HCT116 (cell line): ENCODE results near the gene KRT86. TPM values are rescaled to one million over a fixed set of nuclear protein-coding genes. Genes with fewer than 3 reads are reported as not detected.

Source experiments
- ATAC-seq: fragments of 200-7000 bp; cut with Tn5 transposase; 2 replicates; pipeline ENCODE4 v1.9.1; 2020; ENCODE audit warnings: mild to moderate bottlenecking, moderate library complexity
- BruUV-seq: library from RNA; stranded (reverse); fragments of 400-500 nt; replicated peaks from 2 replicates; lab custom pipeline; 2021; lab: Mats Ljungman, UMichigan
- CTCF ChIA-PET: fragments of 300-600 bp; sonication (Branson Sonifier 250); formaldehyde crosslinking; loops from one replicate; lab custom pipeline; 2021; ENCODE audit warnings: antibody characterized with exemption; lab: Charles Lee
- POLR2A ChIA-PET: fragments of 300-600, 350-600 bp; sonication (Branson Sonifier 250); formaldehyde crosslinking; loops from one replicate; lab custom pipeline; 2021; ENCODE audit warnings: antibody characterized with exemption; lab: Charles Lee
- RAD21 ChIA-PET, 2 experiments: fragments of 300-600 bp; sonication (Branson Sonifier 250); formaldehyde crosslinking; loops; one replicate each; lab custom pipeline; 2023; ENCODE audit warnings: low total read pairs in 2 of 2; ENCODE audit not compliant: uncharacterized antibody in 2 of 2, unreplicated experiment in 2 of 2, low non-redundant PET in 1 of 2; lab: Charles Lee
- DNase-seq: peaks from one replicate; pipeline ENCODE4 v3.0.0-alpha.2; 2010; ENCODE audit warnings: low read depth, low spot score
- H2AFZ ChIP-seq: fragments of 200-600 bp; shearing (Covaris generic), sonication (generic); 2 replicates; pipeline ENCODE4 v1.6.1; 2017; ENCODE audit warnings: low read depth, mixed run types, mixed read lengths, antibody characterized with exemption, low read length; ENCODE audit not compliant: poor library complexity, severe bottlenecking
- H3K27ac ChIP-seq: 2 replicates; pipeline ENCODE4 v1.5.1; 2012; ENCODE audit warnings: low read depth, low read length
- H3K27me3 ChIP-seq: fragments of 200-600 bp; sonication (generic); 2 replicates; pipeline ENCODE4 v1.6.1; 2016; ENCODE audit warnings: mixed run types, low read length, mixed read lengths; ENCODE audit not compliant: insufficient read depth
- H3K36me3 ChIP-seq, 2 experiments: fragments of 200-500 bp in 1 of 2; fragments of 200-600 bp in 1 of 2; sonication (Bioruptor generic) in 1 of 2; sonication (generic) in 1 of 2; 2 replicates each; pipeline versions ENCODE4 v1.5.1 to v1.6.1; 2014 to 2016; ENCODE audit warnings: low read length in 2 of 2, inconsistent platforms in 1 of 2, mixed read lengths in 1 of 2, mixed run types in 1 of 2; ENCODE audit not compliant: insufficient read depth in 2 of 2, control insufficient read depth in 1 of 2
- H3K4me1 ChIP-seq, 2 experiments: fragments of 200-600 bp in 1 of 2; sonication (generic) in 1 of 2; 2 replicates each; pipeline versions ENCODE4 v1.5.1 to v1.6.1; 2012 to 2017; ENCODE audit warnings: low read length in 2 of 2, inconsistent platforms in 1 of 2, mild to moderate bottlenecking in 1 of 2, mixed read lengths in 1 of 2, mixed run types in 1 of 2, moderate library complexity in 1 of 2; ENCODE audit not compliant: insufficient read depth in 2 of 2, control insufficient read depth in 1 of 2
- H3K4me2 ChIP-seq: fragments of 200-600 bp; sonication (generic); 2 replicates; pipeline ENCODE4 v1.6.1; 2017; ENCODE audit warnings: mixed run types, low read length, mixed read lengths
- H3K4me3 ChIP-seq, 2 experiments: fragments of 200-600 bp in 1 of 2; sonication (generic) in 1 of 2; replicated peaks in 1 of 2; 2 replicates each; pipeline ENCODE4 v1.5.1; 2011 to 2016; ENCODE audit warnings: low read length in 2 of 2, control low read depth in 1 of 2, low read depth in 1 of 2, mild to moderate bottlenecking in 1 of 2, mixed read lengths in 1 of 2, mixed run types in 1 of 2
- H3K79me2 ChIP-seq: fragments of 200-600 bp; sonication (generic); 2 replicates; pipeline ENCODE4 v1.6.1; 2017; ENCODE audit warnings: mild to moderate bottlenecking, mixed run types, low read length, moderate library complexity, mixed read lengths; ENCODE audit not compliant: insufficient read depth
- H3K9ac ChIP-seq: fragments of 200-600 bp; sonication (generic); 2 replicates; pipeline ENCODE4 v1.6.1; 2016; ENCODE audit warnings: low read length, mixed read lengths
- H3K9me2 ChIP-seq: fragments of 200-600 bp; sonication (generic), shearing (Covaris generic); 2 replicates; pipeline ENCODE4 v1.6.1; 2017; ENCODE audit warnings: mixed run types, mild to moderate bottlenecking, moderate library complexity; ENCODE audit not compliant: insufficient read depth
- H3K9me3 ChIP-seq, 2 experiments: fragments of 200-500 bp in 1 of 2; fragments of 200-600 bp in 1 of 2; sonication (Bioruptor generic) in 1 of 2; sonication (generic) in 1 of 2; 2 replicates each; pipeline ENCODE4 v1.6.1; 2014 to 2017; ENCODE audit warnings: low read length in 2 of 2, mixed read lengths in 2 of 2, inconsistent platforms in 1 of 2, low read depth in 1 of 2, mild to moderate bottlenecking in 1 of 2, mixed run types in 1 of 2, moderate library complexity in 1 of 2; ENCODE audit not compliant: control insufficient read depth in 1 of 2, insufficient read depth in 1 of 2
- H4K20me1 ChIP-seq: fragments of 200-600 bp; sonication (generic), shearing (Covaris generic); 2 replicates; pipeline ENCODE4 v1.6.1; 2017; ENCODE audit warnings: mixed run types, mild to moderate bottlenecking, moderate library complexity; ENCODE audit not compliant: insufficient read depth
- CBX3 ChIP-seq: IDR thresholded peaks from 2 replicates; pipeline ENCODE4 v1.6.1; 2012; ENCODE audit warnings: low read depth
- CEBPB ChIP-seq: IDR thresholded peaks from 2 replicates; pipeline ENCODE4 v1.6.1; 2012; ENCODE audit warnings: low read depth
- EGR1 ChIP-seq: IDR thresholded peaks from 2 replicates; pipeline ENCODE4 v1.6.1; 2012; ENCODE audit warnings: low read depth
- ELF1 ChIP-seq: IDR thresholded peaks from 2 replicates; pipeline ENCODE4 v1.6.1; 2012; ENCODE audit warnings: low read depth, borderline replicate concordance
- EZH2 ChIP-seq: fragments of 200-600 bp; sonication (generic); IDR thresholded peaks from 2 replicates; pipeline ENCODE4 v1.6.1; 2017; ENCODE audit warnings: antibody characterized with exemption, mixed run types
- FOSL1 ChIP-seq: IDR thresholded peaks from 2 replicates; pipeline ENCODE4 v1.6.1; 2012; ENCODE audit warnings: low read depth
- POLR2A ChIP-seq: IDR thresholded peaks from 2 replicates; pipeline ENCODE4 v1.7.0; 2011; ENCODE audit warnings: borderline replicate concordance; ENCODE audit not compliant: insufficient read depth, insufficient read length; ENCODE audit errors: extremely low read depth
- SP1 ChIP-seq: IDR thresholded peaks from 2 replicates; pipeline ENCODE4 v1.6.1; 2012; ENCODE audit warnings: low read depth
- YY1 ChIP-seq: IDR thresholded peaks from 2 replicates; pipeline ENCODE4 v1.6.1; 2011; ENCODE audit warnings: low read length, low read depth, moderate library complexity, mild to moderate bottlenecking; ENCODE audit not compliant: insufficient replicate concordance; ENCODE audit errors: extremely low read depth
- intact Hi-C: fragments of 100-400 bp; cut with micrococcal nuclease; formaldehyde crosslinking; loops from 2 replicates; pipeline ENCODE4 v1.10.0; 2022
- total RNA-seq: library from RNA; stranded (reverse); gene quantifications from one replicate; pipeline ENCODE4 v1.2.1, GENCODE V29; 2021; ENCODE audit not compliant: unreplicated experiment
- TF ChIP-seq, protein P1 (sequence below): IDR thresholded peaks from 2 replicates; pipeline ENCODE4 v1.6.1; 2011; ENCODE audit warnings: mild to moderate bottlenecking, low read length, moderate library complexity; ENCODE audit not compliant: insufficient replicate concordance; ENCODE audit errors: extremely low read depth
- TF ChIP-seq, protein P2 (sequence below): IDR thresholded peaks from 2 replicates; pipeline ENCODE4 v1.6.1; 2012
- TF ChIP-seq, protein P3 (sequence below), 3 experiments: fragments of 200-600 bp in 1 of 3; sonication (generic) in 1 of 3; IDR thresholded peaks in 2 of 3; conservative IDR thresholded peaks in 1 of 3; 2 replicates each; pipeline ENCODE4 v1.5.1; 2012 to 2017; ENCODE audit warnings: low read depth in 2 of 3, low read length in 2 of 3, antibody characterized with exemption in 1 of 3, borderline replicate concordance in 1 of 3, control low read depth in 1 of 3, mild to moderate bottlenecking in 1 of 3, mixed read lengths in 1 of 3, mixed run types in 1 of 3, moderate library complexity in 1 of 3; ENCODE audit not compliant: insufficient read depth in 1 of 3

The KRT86 gene
- total RNA-seq, 1 experiment from 2014 or later: 1.5 TPM

DNA sequence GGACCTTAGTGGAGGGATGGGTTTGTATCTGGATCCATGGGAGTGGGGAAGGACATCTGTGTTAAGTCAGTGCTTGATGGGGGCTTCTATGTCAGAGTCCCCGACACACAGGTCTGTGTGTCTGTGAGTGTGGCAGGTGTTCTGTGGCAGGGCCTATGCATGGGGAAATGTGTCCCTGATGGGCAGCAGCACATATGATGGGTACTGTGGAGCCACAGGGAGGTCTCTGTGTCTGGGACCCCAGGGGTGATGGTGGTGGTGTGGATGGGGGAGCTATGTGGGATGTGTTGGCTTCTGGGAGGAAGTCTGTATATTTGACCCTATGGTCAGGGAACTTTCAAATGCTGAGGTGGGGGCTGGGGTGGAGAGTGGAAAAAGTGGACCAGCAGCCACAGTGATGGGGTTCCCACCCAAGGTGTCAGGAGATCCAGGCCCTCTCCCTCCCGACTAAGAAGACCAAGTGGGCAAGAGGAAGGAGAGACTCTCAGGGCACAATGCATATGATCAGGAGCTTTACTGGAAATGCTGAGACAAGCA lies 24.9 kb upstream of the KRT86 start:
- DNase-seq: no peak
- H3K27me3 ChIP-seq: no peaks in the 10 kb centered on the region
- H3K9me2 ChIP-seq: no peaks in the 10 kb centered on the region
- intact Hi-C loops: no loop called here
- no peak overlapping the region for H3K4me2 ChIP-seq
- ChIA-PET RAD21 (no interaction called here), CTCF (interaction anchor here (2.0 kb wide), 1 partner anchor 30 kb away, joined by 6 read pairs; no protein-coding TSS in a partner anchor), POLR2A (no interaction called here)
- TF ChIP-seq ELF1 (no peak), EZH2 (no peak), CEBPB (no peak), POLR2A (no peak)
- H2AFZ ChIP-seq: no peak overlapping the region
- no peak overlapping the region for H3K27ac ChIP-seq
- H3K36me3 ChIP-seq: no peaks in the 10 kb centered on the region
- H3K9me3 ChIP-seq: no peaks in the 10 kb centered on the region
- no peak overlapping the region for H3K4me3 ChIP-seq
- no peak for ATAC-seq
- H3K79me2 ChIP-seq: no peaks in the 10 kb centered on the region
- BruUV-seq: no TSS peak
- H4K20me1 ChIP-seq: no peaks in the 10 kb centered on the region
- no peak overlapping the region for H3K9ac ChIP-seq
- peaks cover 45 to 63% of the 10 kb centered on the region in 2 experiments for H3K4me1 ChIP-seq

DNA sequence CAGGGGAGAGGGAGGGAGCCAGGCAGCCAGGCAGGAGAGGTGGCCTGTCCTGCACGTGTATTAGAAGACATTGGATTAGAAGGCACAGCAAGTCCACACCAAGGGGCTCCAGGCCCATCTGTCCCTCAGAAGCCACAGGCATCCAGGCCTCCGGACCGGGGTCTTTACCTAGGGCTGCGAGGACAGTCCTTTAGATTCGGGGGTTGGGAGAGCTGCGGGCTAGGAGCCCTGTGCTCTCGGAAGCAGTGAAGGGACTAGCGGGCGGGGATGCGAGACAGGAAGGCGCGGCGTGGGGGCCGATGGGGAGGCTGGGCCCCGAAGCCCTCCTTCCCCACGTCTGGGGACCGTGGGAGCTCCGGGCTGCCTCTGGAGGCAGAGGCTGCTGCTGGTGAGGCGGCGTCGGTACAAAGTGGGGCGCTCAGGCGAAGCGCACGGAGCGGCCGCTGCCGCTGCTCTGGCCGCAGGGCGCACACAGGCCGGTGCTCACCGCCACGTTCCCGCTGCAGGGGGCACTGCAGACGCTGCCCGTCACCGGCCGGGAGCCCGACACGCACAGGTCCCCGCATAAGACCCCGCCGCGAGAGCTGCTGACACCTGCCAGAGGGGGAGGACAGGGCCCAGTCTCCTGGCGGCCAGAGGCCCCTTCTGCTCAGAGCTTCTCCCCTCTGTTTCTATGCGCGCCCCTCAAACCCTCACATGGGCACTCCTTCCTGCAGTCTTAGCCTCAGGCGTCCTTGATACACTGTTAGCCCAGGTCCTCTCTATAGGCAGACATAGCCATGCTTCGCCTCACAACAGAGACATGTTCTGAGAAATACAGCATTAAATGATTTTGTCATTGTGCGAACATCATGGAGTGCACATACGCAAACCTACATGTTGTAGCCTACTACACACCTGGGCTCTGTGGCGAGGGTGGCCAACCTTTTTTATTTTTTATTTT lies 24.1 kb upstream of the KRT86 start:
- TF ChIP-seq ELF1 (no peak), POLR2A (no peak), EGR1 (no peak), SP1 (no peak), YY1 (no peak), CEBPB (no peak), FOSL1 (no peak), CBX3 (no peak)
- TF ChIP-seq, protein P1, sequence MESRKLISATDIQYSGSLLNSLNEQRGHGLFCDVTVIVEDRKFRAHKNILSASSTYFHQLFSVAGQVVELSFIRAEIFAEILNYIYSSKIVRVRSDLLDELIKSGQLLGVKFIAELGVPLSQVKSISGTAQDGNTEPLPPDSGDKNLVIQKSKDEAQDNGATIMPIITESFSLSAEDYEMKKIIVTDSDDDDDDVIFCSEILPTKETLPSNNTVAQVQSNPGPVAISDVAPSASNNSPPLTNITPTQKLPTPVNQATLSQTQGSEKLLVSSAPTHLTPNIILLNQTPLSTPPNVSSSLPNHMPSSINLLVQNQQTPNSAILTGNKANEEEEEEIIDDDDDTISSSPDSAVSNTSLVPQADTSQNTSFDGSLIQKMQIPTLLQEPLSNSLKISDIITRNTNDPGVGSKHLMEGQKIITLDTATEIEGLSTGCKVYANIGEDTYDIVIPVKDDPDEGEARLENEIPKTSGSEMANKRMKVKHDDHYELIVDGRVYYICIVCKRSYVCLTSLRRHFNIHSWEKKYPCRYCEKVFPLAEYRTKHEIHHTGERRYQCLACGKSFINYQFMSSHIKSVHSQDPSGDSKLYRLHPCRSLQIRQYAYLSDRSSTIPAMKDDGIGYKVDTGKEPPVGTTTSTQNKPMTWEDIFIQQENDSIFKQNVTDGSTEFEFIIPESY: no peak
- TF ChIP-seq, protein P2, sequence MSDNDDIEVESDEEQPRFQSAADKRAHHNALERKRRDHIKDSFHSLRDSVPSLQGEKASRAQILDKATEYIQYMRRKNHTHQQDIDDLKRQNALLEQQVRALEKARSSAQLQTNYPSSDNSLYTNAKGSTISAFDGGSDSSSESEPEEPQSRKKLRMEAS: no peak
- TF ChIP-seq, protein P3, sequence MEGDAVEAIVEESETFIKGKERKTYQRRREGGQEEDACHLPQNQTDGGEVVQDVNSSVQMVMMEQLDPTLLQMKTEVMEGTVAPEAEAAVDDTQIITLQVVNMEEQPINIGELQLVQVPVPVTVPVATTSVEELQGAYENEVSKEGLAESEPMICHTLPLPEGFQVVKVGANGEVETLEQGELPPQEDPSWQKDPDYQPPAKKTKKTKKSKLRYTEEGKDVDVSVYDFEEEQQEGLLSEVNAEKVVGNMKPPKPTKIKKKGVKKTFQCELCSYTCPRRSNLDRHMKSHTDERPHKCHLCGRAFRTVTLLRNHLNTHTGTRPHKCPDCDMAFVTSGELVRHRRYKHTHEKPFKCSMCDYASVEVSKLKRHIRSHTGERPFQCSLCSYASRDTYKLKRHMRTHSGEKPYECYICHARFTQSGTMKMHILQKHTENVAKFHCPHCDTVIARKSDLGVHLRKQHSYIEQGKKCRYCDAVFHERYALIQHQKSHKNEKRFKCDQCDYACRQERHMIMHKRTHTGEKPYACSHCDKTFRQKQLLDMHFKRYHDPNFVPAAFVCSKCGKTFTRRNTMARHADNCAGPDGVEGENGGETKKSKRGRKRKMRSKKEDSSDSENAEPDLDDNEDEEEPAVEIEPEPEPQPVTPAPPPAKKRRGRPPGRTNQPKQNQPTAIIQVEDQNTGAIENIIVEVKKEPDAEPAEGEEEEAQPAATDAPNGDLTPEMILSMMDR (IDR thresholded peaks at IDR 0.05 in 2 of 3, conservative IDR thresholded peaks at IDR 0.05 in 1 of 3; ENCODE audit: borderline replicate concordance in 1 of 3, insufficient read depth in 1 of 3, low read depth in 2 of 3, low read length in 2 of 3): no peak
- Histone ChIP-seq H3K4me3 (no peak overlapping the region), H3K4me2 (no peak overlapping the region), H3K79me2 (no peaks in the 10 kb centered on the region), H3K27ac (no peak overlapping the region), H3K9me3 (no peaks in the 10 kb centered on the region), H4K20me1 (no peaks in the 10 kb centered on the region), H3K36me3 (no peaks in the 10 kb centered on the region), H3K4me1 (peaks cover 39 to 56% of the 10 kb centered on the region in 2 experiments), H3K9ac (no peak overlapping the region), H3K27me3 (no peaks in the 10 kb centered on the region), H3K9me2 (no peaks in the 10 kb centered on the region), H2AFZ (no peak overlapping the region)
- CTCF ChIA-PET: interaction anchor here (0.6 to 2.0 kb wide), 3 partner anchors 28 to 77 kb away, joined by 3 to 9 read pairs (median 6); no protein-coding TSS in a partner anchor
- ATAC-seq (no peak), DNase-seq (no peak)
- RAD21 ChIA-PET: no interaction called here
- intact Hi-C loops: no loop called here
- POLR2A ChIA-PET: no interaction called here
- no TSS peak for BruUV-seq
